Panc1 (cell line): ENCODE data around the gene CFAP299.

Source experiments
- POLR2AphosphoS5 ChIP-seq: IDR thresholded peaks from 2 replicates; pipeline ENCODE4 v1.6.1; 2012; ENCODE audit warnings: mild to moderate bottlenecking, low read depth, low read length, moderate library complexity
- TF ChIP-seq, protein P1 (sequence below): fragments of 450-650 bp; IDR thresholded peaks from 2 replicates; pipeline ENCODE4 v1.5.1; 2017; ENCODE audit warnings: mild to moderate bottlenecking

DNA sequence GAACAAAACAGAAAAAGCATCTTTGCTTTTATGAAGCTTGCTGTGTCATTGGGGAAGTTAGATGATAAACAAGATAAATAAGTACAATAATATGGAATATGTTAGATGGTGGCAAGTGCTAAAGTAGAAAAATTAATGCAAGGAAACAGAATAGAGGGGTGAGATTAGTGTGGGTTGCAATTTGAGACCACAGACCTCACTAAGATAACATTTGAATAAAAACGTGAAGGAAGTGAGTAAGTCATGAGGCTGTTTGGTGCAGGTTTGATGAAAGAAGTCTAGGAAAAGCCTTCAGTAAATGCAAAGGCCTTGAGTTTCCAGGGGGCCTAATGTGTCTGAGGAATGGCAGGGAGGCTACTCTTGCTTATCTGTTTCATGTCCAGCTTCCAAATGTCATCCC, 102.5 kb downstream of the CFAP299 start:
- TF ChIP-seq POLR2AphosphoS5, result no peak
- TF ChIP-seq, protein P1, sequence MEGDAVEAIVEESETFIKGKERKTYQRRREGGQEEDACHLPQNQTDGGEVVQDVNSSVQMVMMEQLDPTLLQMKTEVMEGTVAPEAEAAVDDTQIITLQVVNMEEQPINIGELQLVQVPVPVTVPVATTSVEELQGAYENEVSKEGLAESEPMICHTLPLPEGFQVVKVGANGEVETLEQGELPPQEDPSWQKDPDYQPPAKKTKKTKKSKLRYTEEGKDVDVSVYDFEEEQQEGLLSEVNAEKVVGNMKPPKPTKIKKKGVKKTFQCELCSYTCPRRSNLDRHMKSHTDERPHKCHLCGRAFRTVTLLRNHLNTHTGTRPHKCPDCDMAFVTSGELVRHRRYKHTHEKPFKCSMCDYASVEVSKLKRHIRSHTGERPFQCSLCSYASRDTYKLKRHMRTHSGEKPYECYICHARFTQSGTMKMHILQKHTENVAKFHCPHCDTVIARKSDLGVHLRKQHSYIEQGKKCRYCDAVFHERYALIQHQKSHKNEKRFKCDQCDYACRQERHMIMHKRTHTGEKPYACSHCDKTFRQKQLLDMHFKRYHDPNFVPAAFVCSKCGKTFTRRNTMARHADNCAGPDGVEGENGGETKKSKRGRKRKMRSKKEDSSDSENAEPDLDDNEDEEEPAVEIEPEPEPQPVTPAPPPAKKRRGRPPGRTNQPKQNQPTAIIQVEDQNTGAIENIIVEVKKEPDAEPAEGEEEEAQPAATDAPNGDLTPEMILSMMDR, result no peak
